Activated CD8-positive, alpha-beta T cell treated with anti-CD3 and anti-CD28 coated beads for 36 hours (primary cell): Measurements from ENCODE around the gene MTSS2. TPM values are rescaled to one million over a fixed set of nuclear protein-coding genes. Genes with fewer than 3 reads are reported as not detected.
"Not testable (repeated sequence)": the region's sequence is repeated elsewhere in the genome, so short reads cannot be mapped to it uniquely, and the experiment has no call there.

Experiments used
- ATAC-seq: fragments of 200-7000 bp; cut with Tn5 transposase; one replicate; pipeline ENCODE4 v1.10.0; 2021; ENCODE audit warnings: mild to moderate bottlenecking, moderate library complexity
- CTCF ChIA-PET: fragments of 350-600 bp; sonication (Branson Sonifier 250); formaldehyde crosslinking; loops from one replicate; lab custom pipeline; 2021; ENCODE audit warnings: antibody characterized with exemption; lab: Charles Lee
- POLR2A ChIA-PET: fragments of 350-600 bp; sonication (Branson Sonifier 250); formaldehyde crosslinking; loops from one replicate; lab custom pipeline; 2021; ENCODE audit warnings: antibody characterized with exemption; lab: Charles Lee
- DNase-seq: peaks from one replicate; pipeline ENCODE4 v3.0.0-alpha.2; 2020
- H3K27ac Mint-ChIP-seq: one replicate; pipeline ENCODE4 v1.8.0; 2021; ENCODE audit warnings: mild to moderate bottlenecking, mixed read lengths
- H3K27me3 Mint-ChIP-seq: one replicate; pipeline ENCODE4 v1.8.0; 2021; ENCODE audit warnings: mixed read lengths
- H3K36me3 Mint-ChIP-seq: one replicate; pipeline ENCODE4 v1.8.0; 2021; ENCODE audit warnings: low read depth, mixed read lengths
- H3K4me1 Mint-ChIP-seq: one replicate; pipeline ENCODE4 v1.8.0; 2021; ENCODE audit warnings: low read depth, mixed read lengths
- H3K4me3 Mint-ChIP-seq: one replicate; pipeline ENCODE4 v1.8.0; 2021; ENCODE audit warnings: mild to moderate bottlenecking, moderate library complexity, mixed read lengths
- H3K9me3 Mint-ChIP-seq: one replicate; pipeline ENCODE4 v1.8.0; 2021; ENCODE audit warnings: mixed read lengths
- intact Hi-C: fragments of 100-400 bp; cut with micrococcal nuclease; formaldehyde crosslinking; loops from one replicate; pipeline ENCODE4 v1.10.0; 2022
- total RNA-seq, 2 experiments: library from RNA; stranded (reverse); gene quantifications; one replicate each; pipeline ENCODE4 v1.2.3, GENCODE V29; 2021
- TF ChIP-seq, protein P1 (sequence below): fragments of 200-600 bp; IDR thresholded peaks from one replicate; pipeline ENCODE4 v1.8.0; 2022; ENCODE audit warnings: antibody characterized with exemption, mild to moderate bottlenecking

The MTSS2 gene
- total RNA-seq, 2 experiments from 2014 or later: 4.4 to 4.6 TPM

DNA sequence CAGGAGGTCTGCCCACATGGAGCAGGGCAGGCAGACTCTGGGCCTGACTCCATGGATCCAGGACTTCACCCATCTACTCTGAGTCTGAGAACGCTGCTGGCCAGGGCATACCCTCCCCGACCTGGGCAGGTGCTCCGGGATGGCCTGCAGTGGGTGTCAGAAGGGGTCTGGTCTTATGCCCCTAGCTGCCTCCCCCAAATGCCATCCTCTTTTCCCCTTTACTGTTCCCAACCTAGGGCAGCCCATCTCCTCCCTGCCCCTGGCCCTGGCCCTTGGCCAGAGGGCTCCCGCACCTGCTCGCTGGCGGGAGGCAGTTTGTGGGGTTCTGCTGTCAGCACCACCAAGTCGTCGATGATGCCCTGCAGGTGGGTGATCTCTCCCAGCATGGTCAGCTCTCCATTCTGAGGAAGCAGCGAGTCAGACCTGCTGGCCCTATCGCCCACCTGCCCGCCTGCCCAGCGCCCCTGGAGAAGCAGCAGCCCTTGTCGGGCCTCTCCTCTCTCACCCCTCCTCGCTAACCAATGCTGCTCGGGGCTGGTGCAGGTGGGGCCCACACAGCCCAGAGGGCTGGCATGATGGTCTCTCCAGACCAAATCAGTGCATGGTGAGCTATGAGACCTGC, 8.2 kb downstream of the MTSS2 start:
- no peak overlapping the region for H3K27ac Mint-ChIP-seq
- TF ChIP-seq, protein P1, sequence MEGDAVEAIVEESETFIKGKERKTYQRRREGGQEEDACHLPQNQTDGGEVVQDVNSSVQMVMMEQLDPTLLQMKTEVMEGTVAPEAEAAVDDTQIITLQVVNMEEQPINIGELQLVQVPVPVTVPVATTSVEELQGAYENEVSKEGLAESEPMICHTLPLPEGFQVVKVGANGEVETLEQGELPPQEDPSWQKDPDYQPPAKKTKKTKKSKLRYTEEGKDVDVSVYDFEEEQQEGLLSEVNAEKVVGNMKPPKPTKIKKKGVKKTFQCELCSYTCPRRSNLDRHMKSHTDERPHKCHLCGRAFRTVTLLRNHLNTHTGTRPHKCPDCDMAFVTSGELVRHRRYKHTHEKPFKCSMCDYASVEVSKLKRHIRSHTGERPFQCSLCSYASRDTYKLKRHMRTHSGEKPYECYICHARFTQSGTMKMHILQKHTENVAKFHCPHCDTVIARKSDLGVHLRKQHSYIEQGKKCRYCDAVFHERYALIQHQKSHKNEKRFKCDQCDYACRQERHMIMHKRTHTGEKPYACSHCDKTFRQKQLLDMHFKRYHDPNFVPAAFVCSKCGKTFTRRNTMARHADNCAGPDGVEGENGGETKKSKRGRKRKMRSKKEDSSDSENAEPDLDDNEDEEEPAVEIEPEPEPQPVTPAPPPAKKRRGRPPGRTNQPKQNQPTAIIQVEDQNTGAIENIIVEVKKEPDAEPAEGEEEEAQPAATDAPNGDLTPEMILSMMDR: no peak
- DNase-seq (no peak), ATAC-seq (no peak)
- intact Hi-C loops: no loop called here
- no peaks in the 10 kb centered on the region for H3K9me3 Mint-ChIP-seq
- no peaks in the 10 kb centered on the region for H3K36me3 Mint-ChIP-seq
- no peak overlapping the region for H3K4me3 Mint-ChIP-seq
- ChIA-PET POLR2A (no interaction called here), CTCF (interaction anchor here (1.2 to 14.4 kb wide), 2 partner anchors 9 to 93 kb away, joined by 3 to 94 read pairs; no protein-coding TSS in a partner anchor)
- no peaks in the 10 kb centered on the region for H3K27me3 Mint-ChIP-seq
- peaks cover 9% of the 10 kb centered on the region for H3K4me1 Mint-ChIP-seq

DNA sequence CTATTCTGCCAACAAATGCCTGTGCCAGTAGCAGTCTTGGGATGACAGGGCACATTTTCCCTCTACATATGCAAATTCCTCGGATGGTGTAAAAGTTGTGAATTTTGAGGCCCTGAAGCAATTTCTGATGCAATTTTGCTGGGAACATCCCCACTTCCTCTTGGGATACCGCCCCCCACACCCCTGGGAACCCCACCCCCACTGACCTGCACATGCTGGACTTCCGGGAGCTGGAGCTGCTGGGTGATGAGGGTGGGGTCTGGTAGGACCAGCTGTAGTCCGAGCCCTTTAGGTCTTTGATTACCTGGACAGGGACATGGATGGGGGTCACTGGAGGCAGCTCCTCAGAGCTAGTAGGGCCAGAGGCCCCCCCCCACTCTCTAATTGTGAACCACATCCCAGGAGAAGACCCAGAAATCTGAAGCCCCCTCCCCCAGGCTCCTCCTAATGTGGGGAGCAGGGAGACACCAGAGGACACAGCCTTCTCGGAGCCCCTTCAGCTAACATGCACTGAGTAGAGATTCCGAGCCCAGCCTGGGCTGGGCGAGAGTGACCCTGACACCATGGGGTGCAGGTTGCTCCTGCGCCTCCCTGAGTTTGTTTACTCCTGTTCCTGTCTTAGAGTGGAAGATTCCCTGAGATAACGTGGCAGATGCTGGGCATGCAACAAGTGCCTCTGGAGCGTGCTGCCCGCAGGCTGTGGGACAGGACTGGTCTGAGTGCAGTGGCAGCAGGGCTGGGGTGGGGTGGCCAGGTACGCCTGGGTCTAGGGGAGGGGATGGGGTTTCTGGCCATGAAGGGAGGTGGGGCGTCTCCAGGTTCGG, 9.0 kb downstream of the MTSS2 start:
- ATAC-seq (no peak), DNase-seq (no peak)
- Mint-ChIP-seq H3K27me3 (no peaks in the 10 kb centered on the region), H3K4me3 (no peak overlapping the region), H3K9me3 (no peaks in the 10 kb centered on the region), H3K27ac (no peak overlapping the region), H3K4me1 (peaks cover 9% of the 10 kb centered on the region), H3K36me3 (no peaks in the 10 kb centered on the region)
- ChIA-PET POLR2A (interaction anchor here (0.5 to 0.7 kb wide), 2 partner anchors 102 to 367 kb away, joined by 3 read pairs; no protein-coding TSS in a partner anchor), CTCF (interaction anchor here (1.1 to 14.4 kb wide), 3 partner anchors 10 to 94 kb away, joined by 3 to 94 read pairs (median 3); no protein-coding TSS in a partner anchor)
- TF ChIP-seq, protein P1: no peak
- intact Hi-C loops: no loop called here

DNA sequence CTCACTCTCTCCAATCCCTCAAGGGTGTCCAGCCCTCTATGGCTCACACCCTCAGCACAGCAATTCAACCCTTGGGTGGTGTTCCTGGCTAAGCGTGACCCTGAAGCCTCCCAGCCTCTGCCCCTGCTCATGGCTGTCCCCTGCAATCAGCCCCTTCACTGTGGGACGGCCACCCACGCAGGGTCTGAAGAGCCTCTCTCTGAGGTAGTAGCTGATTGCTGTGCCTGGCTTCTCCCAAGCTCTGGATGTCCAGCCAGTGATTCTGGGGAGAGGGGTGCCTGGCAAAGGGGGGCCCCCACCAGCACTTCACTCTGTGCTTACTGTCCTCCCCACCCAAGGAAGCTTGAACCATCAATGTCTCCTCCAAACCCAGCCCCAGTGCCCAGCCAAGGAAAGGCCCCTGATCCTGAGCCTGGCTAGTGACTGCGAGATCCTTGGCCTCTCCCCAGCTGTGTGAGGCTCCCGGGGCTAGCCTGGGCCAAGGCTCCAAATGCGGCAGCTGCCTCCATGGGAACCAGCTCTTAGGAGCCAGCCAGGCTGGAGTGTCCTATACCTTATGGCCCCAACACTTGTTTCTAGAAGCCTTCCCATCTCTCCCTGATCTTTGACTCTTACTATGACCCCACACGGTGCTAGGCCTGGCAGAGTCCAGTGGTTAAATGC, 9.9 kb downstream of the MTSS2 start:
- Mint-ChIP-seq H3K4me1 (peaks cover 7% of the 10 kb centered on the region), H3K4me3 (no peak overlapping the region), H3K9me3 (no peaks in the 10 kb centered on the region), H3K27ac (no peak overlapping the region), H3K27me3 (no peaks in the 10 kb centered on the region), H3K36me3 (no peaks in the 10 kb centered on the region)
- ChIA-PET CTCF (interaction anchor here (1.1 to 14.4 kb wide), 2 partner anchors 62 to 95 kb away, joined by 3 to 94 read pairs; no protein-coding TSS in a partner anchor), POLR2A (no interaction called here)
- TF ChIP-seq, protein P1: no peak
- no peak for DNase-seq
- ATAC-seq: no peak
- intact Hi-C loops: no loop called here

DNA sequence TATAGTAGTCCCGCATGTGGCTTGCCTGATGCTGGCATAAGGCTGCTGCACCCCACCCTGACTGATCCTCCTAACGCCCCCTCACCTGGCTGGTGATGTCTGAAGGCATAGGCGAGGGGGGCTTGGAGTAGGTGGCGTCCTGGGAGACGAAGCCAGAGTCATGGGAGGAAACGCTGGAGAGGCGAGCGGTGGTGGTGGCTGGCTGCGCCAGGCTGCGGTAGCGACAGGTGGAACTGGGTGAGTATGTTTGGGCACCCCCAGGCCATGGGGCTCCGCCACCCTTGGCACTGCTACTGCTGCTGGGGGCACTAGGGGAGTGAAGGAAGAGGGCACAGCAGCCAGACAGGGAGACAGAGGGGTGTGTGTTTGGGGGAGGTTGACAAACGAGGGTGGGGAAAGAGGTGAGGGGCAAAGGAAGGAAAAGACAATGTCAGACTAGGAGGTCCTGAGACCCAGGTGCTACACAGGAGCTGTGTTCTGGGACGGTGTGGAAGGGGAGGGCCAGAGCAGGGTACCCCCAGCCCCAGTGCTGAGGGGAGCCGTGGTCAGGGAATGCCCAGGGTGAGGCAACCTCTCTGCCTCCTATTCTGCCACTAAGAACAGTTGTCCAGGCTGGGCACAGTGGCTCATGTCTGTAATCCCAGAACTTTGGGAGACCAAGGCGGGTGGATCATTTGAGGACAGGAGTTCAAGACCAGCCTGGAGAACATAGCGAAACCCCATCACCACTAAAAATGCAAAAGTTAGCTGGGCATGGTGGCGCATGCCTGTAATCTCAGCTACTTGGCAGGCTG, 11.4 kb downstream of the MTSS2 start:
- no peaks in the 10 kb centered on the region for H3K9me3 Mint-ChIP-seq
- intact Hi-C loops: no loop called here
- ChIA-PET POLR2A (no interaction called here), CTCF (no interaction called here)
- peaks cover 6% of the 10 kb centered on the region for H3K4me1 Mint-ChIP-seq
- no peak overlapping the region for H3K4me3 Mint-ChIP-seq
- no peak for ATAC-seq
- peaks cover 4% of the 10 kb centered on the region for H3K36me3 Mint-ChIP-seq
- H3K27me3 Mint-ChIP-seq: no peaks in the 10 kb centered on the region
- TF ChIP-seq, protein P1: no peak
- DNase-seq: no peak
- H3K27ac Mint-ChIP-seq: no peak overlapping the region

DNA sequence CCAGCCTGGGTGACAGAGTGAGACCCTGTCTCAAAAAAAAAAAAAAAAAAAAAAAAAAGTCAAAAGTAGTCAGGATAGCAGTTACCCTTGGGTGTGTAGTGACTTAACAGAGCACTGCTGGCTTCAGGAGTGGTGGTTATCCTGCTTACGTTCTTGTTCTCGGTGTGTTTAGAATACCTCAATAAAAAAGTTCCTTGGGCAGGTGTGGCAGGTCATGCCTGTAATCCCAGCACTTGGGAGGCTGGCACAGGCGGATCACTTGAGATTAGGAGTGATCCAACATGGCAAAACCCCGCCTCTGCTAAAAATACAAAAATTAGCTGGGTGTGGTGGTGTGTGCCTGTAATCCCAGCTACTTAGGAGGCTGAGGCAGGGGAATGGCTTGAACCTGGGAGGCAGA, 14.9 kb downstream of the MTSS2 start:
- peaks cover 12% of the 10 kb centered on the region for H3K36me3 Mint-ChIP-seq
- H3K4me3 Mint-ChIP-seq, H3K27me3 Mint-ChIP-seq, H3K27ac Mint-ChIP-seq, ATAC-seq, intact Hi-C loops, H3K4me1 Mint-ChIP-seq, DNase-seq, H3K9me3 Mint-ChIP-seq, POLR2A ChIA-PET: not testable (repeated sequence)
- CTCF ChIA-PET: interaction anchor here (1.0 to 3.0 kb wide), 2 partner anchors 8 to 100 kb away, joined by 4 to 10 read pairs; no protein-coding TSS in a partner anchor
